ENCODE results near the gene COL23A1. TPM values are rescaled to one million over a fixed set of nuclear protein-coding genes. Genes with fewer than 3 reads are reported as not detected.

COL23A1 gene
- polyA plus RNA-seq, 2 donors = 0.59 to 0.75 TPM

DNA sequence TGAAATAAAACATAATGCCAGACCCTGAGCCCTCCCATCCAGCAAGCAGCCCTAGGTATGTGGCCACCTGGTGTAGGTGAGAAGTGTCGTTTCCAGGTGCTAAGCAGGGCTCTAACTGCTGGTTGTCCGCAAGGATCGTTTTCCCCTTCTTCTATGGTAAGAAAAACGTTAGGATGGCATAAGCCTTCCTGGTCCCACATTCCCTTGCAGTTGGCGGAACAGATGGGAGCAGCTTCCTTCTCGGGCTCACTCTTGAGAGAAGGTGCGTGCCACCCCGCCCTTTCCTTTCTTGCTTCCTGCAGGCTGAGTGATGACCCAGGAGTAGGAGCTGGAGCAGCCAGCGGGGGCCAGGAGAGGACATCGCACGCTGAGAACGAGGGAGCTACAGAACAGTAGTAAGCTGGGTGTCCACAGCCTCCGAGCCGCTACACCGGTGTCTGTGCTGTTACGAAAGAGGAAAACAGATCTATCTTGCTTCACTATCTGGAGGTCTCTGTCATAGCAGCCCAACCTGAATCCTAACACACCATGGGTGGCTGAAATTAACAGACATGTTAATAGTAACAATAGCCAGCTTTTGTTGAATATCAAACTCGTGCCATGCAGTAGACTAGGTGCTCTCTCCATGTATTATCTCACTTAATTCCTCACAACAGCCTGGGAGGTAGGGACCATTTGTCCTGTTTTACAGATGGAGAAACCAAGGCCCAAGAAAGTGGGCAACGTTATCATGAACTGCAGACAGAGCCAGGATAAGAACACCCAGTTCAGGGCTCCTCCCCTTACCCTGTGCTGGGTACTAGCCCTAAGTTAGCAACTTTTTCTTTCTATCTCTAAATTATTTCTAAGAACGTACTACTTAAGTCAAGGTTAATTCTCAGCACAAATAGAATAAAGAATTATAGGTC is 139.8 kb downstream of the COL23A1 start:
- Histone ChIP-seq H3K27me3 (ENCODE audit: control insufficient read depth in 1 of 2, insufficient read depth in 2 of 2, low read length in 2 of 2) (no peaks in the 10 kb centered on the region), H3K36me3 (ENCODE audit: control insufficient read depth in 2 of 2, insufficient read depth in 2 of 2, low read length in 1 of 2) (no peaks in the 10 kb centered on the region), H3K9me3 (ENCODE audit: control insufficient read depth in 2 of 2, insufficient read depth in 1 of 2, low read depth in 1 of 2, low read length in 1 of 2) (no peaks in the 10 kb centered on the region), H3K27ac (ENCODE audit: low read depth in 2 of 2, low read length in 1 of 2) (no peak overlapping the region), H3K4me3 (ENCODE audit: low read depth in 1 of 2, low read length in 2 of 2) (no peak overlapping the region), H3K4me1 (ENCODE audit: control insufficient read depth in 2 of 2, insufficient read depth in 2 of 2, low read length in 1 of 2) (peaks cover 0 to 2% of the 10 kb centered on the region in 2 donors)
- WGBS, 2 donors = 78 to 79% methylated on average over 19 of the region's 19 CpGs

DNA sequence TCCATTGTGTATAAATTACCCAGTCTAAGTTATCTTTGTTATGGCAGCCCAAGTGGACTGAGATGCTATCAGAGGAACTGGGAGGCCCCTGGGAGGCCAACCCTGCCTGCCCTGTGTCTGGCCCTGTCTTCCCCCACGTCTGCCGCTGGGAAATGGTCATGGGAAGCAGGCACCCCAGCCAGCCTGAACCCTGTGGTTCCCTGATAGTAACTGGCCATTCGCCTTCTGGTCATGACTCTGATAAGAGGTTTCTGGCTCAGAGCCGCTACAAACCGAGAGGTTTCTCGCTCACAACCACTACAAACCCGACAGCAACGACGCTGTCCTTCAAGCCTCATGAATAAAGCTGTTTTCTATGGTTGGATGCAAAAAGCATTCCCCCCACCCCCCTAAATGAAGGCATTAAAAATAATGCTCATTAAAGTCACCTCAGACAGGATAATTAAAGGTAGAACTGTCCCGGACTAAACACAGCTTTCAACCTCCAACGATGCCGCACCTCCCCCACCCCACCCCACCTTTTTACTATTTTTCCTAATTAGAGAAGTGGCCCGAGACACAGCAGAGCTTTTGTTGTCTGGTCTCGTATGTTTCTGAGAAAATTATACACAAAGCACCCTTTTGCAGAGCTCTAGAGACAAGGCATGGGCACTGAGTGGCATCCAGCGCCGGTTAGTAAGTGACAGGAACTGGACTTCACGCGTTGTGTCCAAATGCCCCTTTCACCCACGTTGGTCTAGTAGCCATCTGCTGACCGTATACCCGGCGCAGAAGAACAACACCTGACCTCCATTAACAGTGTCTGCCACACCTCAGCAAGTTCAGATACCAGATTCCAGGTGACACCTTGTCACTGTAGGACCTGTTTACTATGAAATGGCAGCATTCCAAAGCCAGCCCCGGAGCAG is 140.8 kb downstream of the COL23A1 start:
- 68 to 77% methylated on average over 23 of the region's 23 CpGs for WGBS, 2 donors

GRCh38 chr5:178445534-178445933 is 144.7 kb downstream of the COL23A1 start:
- Histone ChIP-seq H3K36me3 (ENCODE audit: control insufficient read depth in 2 of 2, insufficient read depth in 2 of 2, low read length in 1 of 2) (no peaks in the 10 kb centered on the region), H3K27me3 (ENCODE audit: control insufficient read depth in 1 of 2, insufficient read depth in 2 of 2, low read length in 2 of 2) (no peaks in the 10 kb centered on the region), H3K4me1 (ENCODE audit: control insufficient read depth in 2 of 2, insufficient read depth in 2 of 2, low read length in 1 of 2) (no peaks in the 10 kb centered on the region), H3K4me3 (ENCODE audit: low read depth in 1 of 2, low read length in 2 of 2) (no peak overlapping the region), H3K9me3 (ENCODE audit: control insufficient read depth in 2 of 2, insufficient read depth in 1 of 2, low read depth in 1 of 2, low read length in 1 of 2) (no peaks in the 10 kb centered on the region), H3K27ac (ENCODE audit: low read depth in 2 of 2, low read length in 1 of 2) (no peak overlapping the region)
- WGBS, 2 donors = 82% methylated on average over 2 of the region's 2 CpGs

More for the DNA sequence above, 140.8 kb downstream of the COL23A1 start:
- no peaks in the 10 kb centered on the region for H3K27me3 ChIP-seq (ENCODE audit: control insufficient read depth in 1 of 2, insufficient read depth in 2 of 2, low read length in 2 of 2)
- H3K4me3 ChIP-seq (ENCODE audit: low read depth in 1 of 2, low read length in 2 of 2) = no peak overlapping the region
- H3K27ac ChIP-seq (ENCODE audit: low read depth in 2 of 2, low read length in 1 of 2) = no peak overlapping the region
- no peaks in the 10 kb centered on the region for H3K9me3 ChIP-seq (ENCODE audit: control insufficient read depth in 2 of 2, insufficient read depth in 1 of 2, low read depth in 1 of 2, low read length in 1 of 2)
- H3K4me1 ChIP-seq (ENCODE audit: control insufficient read depth in 2 of 2, insufficient read depth in 2 of 2, low read length in 1 of 2) = no peaks in the 10 kb centered on the region
- no peaks in the 10 kb centered on the region for H3K36me3 ChIP-seq (ENCODE audit: control insufficient read depth in 2 of 2, insufficient read depth in 2 of 2, low read length in 1 of 2)

GRCh38 chr5:178442405-178443257 is 147.6 kb downstream of the COL23A1 start:
- Histone ChIP-seq H3K4me3 (ENCODE audit: low read depth in 1 of 2, low read length in 2 of 2) (no peak overlapping the region), H3K27ac (ENCODE audit: low read depth in 2 of 2, low read length in 1 of 2) (no peak overlapping the region), H3K4me1 (ENCODE audit: control insufficient read depth in 2 of 2, insufficient read depth in 2 of 2, low read length in 1 of 2) (no peaks in the 10 kb centered on the region), H3K9me3 (ENCODE audit: control insufficient read depth in 2 of 2, insufficient read depth in 1 of 2, low read depth in 1 of 2, low read length in 1 of 2) (no peaks in the 10 kb centered on the region), H3K27me3 (ENCODE audit: control insufficient read depth in 1 of 2, insufficient read depth in 2 of 2, low read length in 2 of 2) (no peaks in the 10 kb centered on the region), H3K36me3 (ENCODE audit: control insufficient read depth in 2 of 2, insufficient read depth in 2 of 2, low read length in 1 of 2) (no peaks in the 10 kb centered on the region)
- 78 to 81% methylated on average over 21 to 23 of the region's 23 CpGs for WGBS, 2 donors

DNA sequence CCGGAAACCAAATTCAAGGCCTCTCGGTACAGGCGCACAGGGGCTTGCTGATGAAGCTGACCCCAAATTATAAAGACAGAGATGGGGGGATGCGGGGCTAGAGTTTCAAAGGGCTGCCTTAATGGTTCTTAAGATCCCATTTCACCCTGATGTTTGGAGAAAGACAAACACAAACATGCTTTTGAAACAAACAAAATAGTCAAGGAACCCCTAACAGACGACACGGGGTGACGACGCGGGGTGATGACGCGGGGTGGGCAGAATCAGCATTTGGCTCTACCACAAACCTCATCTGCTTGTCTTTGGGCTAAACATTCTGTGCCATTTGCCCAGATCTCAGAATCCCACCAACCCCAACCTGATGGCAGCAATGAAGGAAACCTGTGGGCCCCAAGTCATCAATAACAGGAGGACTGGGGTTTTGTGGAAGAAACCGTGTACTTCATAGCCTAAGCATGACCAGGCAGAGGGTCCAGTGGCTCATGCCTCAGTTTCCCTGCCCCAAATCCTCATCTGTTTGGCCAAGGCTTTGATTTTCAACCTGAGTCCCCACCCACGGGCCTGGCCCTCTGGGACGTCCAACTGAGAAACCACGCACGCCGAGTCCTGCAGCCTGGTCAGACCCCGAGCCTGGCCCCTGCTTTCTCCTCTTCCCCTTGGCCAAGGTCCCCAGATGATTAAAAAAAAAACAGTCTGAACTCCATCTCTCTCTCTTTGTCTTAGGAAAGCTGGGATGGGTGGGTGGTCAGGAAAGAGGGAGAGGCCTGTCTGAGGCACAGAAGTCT is 148.5 kb downstream of the COL23A1 start:
- Histone ChIP-seq H3K9me3 (ENCODE audit: control insufficient read depth in 2 of 2, insufficient read depth in 1 of 2, low read depth in 1 of 2, low read length in 1 of 2) (no peaks in the 10 kb centered on the region), H3K27me3 (ENCODE audit: control insufficient read depth in 1 of 2, insufficient read depth in 2 of 2, low read length in 2 of 2) (no peaks in the 10 kb centered on the region), H3K27ac (ENCODE audit: low read depth in 2 of 2, low read length in 1 of 2) (no peak overlapping the region), H3K36me3 (ENCODE audit: control insufficient read depth in 2 of 2, insufficient read depth in 2 of 2, low read length in 1 of 2) (no peaks in the 10 kb centered on the region), H3K4me1 (ENCODE audit: control insufficient read depth in 2 of 2, insufficient read depth in 2 of 2, low read length in 1 of 2) (no peaks in the 10 kb centered on the region), H3K4me3 (ENCODE audit: low read depth in 1 of 2, low read length in 2 of 2) (no peak overlapping the region)
- WGBS, 2 donors = 95 to 96% methylated on average over 18 of the region's 18 CpGs

DNA sequence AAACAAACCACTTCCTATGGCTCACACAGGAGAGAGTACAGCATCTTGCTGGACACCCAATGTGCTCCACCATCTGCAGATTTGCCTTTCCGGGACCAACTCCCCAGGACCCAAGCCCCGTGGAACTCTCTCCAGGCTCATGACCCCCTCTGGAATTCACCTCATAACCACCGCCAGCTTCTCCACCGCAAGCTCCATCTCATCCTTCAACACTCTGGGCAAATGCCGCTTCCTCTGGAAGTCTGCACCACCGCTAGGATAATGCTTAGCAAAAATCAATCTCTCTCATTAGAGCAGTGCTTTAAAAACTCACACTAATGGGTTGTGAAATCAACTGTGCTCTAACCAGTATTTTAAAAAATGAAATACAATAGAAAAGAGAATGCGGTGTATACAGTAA is 150.0 kb downstream of the COL23A1 start:
- Histone ChIP-seq H3K27ac (ENCODE audit: low read depth in 2 of 2, low read length in 1 of 2) (no peak overlapping the region), H3K4me3 (ENCODE audit: low read depth in 1 of 2, low read length in 2 of 2) (no peak overlapping the region), H3K36me3 (ENCODE audit: control insufficient read depth in 2 of 2, insufficient read depth in 2 of 2, low read length in 1 of 2) (no peaks in the 10 kb centered on the region), H3K4me1 (ENCODE audit: control insufficient read depth in 2 of 2, insufficient read depth in 2 of 2, low read length in 1 of 2) (no peaks in the 10 kb centered on the region), H3K9me3 (ENCODE audit: control insufficient read depth in 2 of 2, insufficient read depth in 1 of 2, low read depth in 1 of 2, low read length in 1 of 2) (no peaks in the 10 kb centered on the region), H3K27me3 (ENCODE audit: control insufficient read depth in 1 of 2, insufficient read depth in 2 of 2, low read length in 2 of 2) (no peaks in the 10 kb centered on the region)
- 88 to 92% methylated on average over 7 of the region's 7 CpGs for WGBS, 2 donors

DNA sequence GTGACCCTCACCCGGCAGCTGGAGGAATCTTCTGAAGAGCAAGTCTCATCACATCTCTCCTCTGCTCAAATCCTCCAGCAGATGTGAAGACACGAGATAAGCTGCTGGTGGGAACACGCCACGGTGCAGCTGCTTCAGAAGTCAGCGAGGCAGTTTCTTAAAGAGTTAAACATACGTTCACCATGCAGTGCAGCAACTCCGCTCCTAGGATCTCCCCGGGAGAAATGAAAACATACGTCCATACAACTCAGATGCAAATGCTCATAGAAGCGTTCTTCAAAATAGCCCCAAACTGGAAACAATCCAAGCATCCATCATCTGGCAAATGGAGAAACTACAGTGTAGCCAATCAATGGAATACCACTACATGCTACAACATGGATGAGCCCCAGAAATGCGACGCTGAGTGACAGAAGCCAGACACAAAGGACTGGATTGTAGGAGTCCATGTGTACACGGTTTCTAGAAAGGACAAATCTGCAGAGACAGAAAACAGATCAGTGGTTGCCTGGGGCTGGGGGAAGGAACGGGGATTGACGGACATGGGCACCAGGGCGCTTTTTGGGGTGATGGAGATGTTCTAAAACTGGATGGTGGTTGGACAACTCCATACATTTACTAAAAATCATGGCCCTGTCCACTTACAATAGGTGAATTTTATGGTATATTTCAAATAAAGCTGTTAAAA is 150.6 kb downstream of the COL23A1 start:
- no peaks in the 10 kb centered on the region for H3K27me3 ChIP-seq (ENCODE audit: control insufficient read depth in 1 of 2, insufficient read depth in 2 of 2, low read length in 2 of 2)
- no peaks in the 10 kb centered on the region for H3K4me1 ChIP-seq (ENCODE audit: control insufficient read depth in 2 of 2, insufficient read depth in 2 of 2, low read length in 1 of 2)
- WGBS, 2 donors = 71 to 75% methylated on average over 16 of the region's 16 CpGs
- no peak overlapping the region for H3K4me3 ChIP-seq (ENCODE audit: low read depth in 1 of 2, low read length in 2 of 2)
- H3K9me3 ChIP-seq (ENCODE audit: control insufficient read depth in 2 of 2, insufficient read depth in 1 of 2, low read depth in 1 of 2, low read length in 1 of 2) = no peaks in the 10 kb centered on the region
- no peaks in the 10 kb centered on the region for H3K36me3 ChIP-seq (ENCODE audit: control insufficient read depth in 2 of 2, insufficient read depth in 2 of 2, low read length in 1 of 2)
- H3K27ac ChIP-seq (ENCODE audit: low read depth in 2 of 2, low read length in 1 of 2) = no peak overlapping the region

DNA sequence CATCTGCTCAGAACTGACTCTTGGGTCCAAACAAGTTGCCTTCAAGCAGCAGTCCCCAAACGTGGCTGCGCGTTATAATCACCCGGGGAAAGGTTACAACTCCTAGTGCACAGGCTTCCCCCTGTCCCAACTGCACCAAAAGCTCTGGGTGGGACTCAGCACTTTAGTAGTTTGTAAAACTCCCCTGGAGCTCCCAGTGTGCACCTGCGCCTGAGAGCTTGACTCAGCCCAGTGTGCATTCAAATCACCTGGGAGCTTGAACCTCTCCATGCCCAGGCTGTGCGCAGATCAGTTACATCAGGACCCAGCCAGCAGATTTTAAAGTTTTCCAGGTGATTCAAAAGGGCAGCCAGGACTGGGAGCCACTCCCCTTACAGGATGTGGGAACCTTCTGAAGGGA is 151.4 kb downstream of the COL23A1 start:
- Histone ChIP-seq H3K4me3 (ENCODE audit: low read depth in 1 of 2, low read length in 2 of 2) (no peak overlapping the region), H3K27me3 (ENCODE audit: control insufficient read depth in 1 of 2, insufficient read depth in 2 of 2, low read length in 2 of 2) (no peaks in the 10 kb centered on the region), H3K9me3 (ENCODE audit: control insufficient read depth in 2 of 2, insufficient read depth in 1 of 2, low read depth in 1 of 2, low read length in 1 of 2) (no peaks in the 10 kb centered on the region), H3K4me1 (ENCODE audit: control insufficient read depth in 2 of 2, insufficient read depth in 2 of 2, low read length in 1 of 2) (no peaks in the 10 kb centered on the region), H3K36me3 (ENCODE audit: control insufficient read depth in 2 of 2, insufficient read depth in 2 of 2, low read length in 1 of 2) (no peaks in the 10 kb centered on the region), H3K27ac (ENCODE audit: low read depth in 2 of 2, low read length in 1 of 2) (no peak overlapping the region)
- 84 to 87% methylated on average over 6 of the region's 6 CpGs for WGBS, 2 donors
